ENCODE results near the gene SRRD.

The SRRD gene

GRCh38 chr22:26501996-26502395 is 18.3 kb downstream of the SRRD start:
- Histone ChIP-seq H3K9me2 (replicated peaks; ENCODE audit: insufficient read depth, low read length) (no peaks in the 10 kb centered on the region), H3K4me3 (ENCODE audit: insufficient read depth, low read length, poor library complexity, severe bottlenecking) (no peak overlapping the region), H3K27me3 (ENCODE audit: low read length) (no peaks in the 10 kb centered on the region), H2AFZ (ENCODE audit: low read depth, low read length, severe bottlenecking) (no peak overlapping the region), H3K9me3 (ENCODE audit: insufficient read depth, low read length) (no peaks in the 10 kb centered on the region), H4K20me1 (ENCODE audit: low read depth, low read length) (no peaks in the 10 kb centered on the region), H3K9ac (ENCODE audit: low read length) (no peak overlapping the region), H3K36me3 (ENCODE audit: low read length) (peaks cover 39% of the 10 kb centered on the region), H3K79me2 (ENCODE audit: insufficient read depth, low read length) (no peaks in the 10 kb centered on the region), H3F3A (ENCODE audit: insufficient read depth) (peaks cover 4% of the 10 kb centered on the region; the same call in 1 of the 2 replicates), H3K27ac (ENCODE audit: low read depth, low read length) (no peak overlapping the region), H3K4me2 (ENCODE audit: low read depth, low read length, poor library complexity, severe bottlenecking) (no peak overlapping the region)
- TF ChIP-seq, protein P1, sequence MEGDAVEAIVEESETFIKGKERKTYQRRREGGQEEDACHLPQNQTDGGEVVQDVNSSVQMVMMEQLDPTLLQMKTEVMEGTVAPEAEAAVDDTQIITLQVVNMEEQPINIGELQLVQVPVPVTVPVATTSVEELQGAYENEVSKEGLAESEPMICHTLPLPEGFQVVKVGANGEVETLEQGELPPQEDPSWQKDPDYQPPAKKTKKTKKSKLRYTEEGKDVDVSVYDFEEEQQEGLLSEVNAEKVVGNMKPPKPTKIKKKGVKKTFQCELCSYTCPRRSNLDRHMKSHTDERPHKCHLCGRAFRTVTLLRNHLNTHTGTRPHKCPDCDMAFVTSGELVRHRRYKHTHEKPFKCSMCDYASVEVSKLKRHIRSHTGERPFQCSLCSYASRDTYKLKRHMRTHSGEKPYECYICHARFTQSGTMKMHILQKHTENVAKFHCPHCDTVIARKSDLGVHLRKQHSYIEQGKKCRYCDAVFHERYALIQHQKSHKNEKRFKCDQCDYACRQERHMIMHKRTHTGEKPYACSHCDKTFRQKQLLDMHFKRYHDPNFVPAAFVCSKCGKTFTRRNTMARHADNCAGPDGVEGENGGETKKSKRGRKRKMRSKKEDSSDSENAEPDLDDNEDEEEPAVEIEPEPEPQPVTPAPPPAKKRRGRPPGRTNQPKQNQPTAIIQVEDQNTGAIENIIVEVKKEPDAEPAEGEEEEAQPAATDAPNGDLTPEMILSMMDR (IDR thresholded peaks at IDR 0.05; ENCODE audit: insufficient read depth, low read length, poor library complexity, severe bottlenecking) = no peak
- TF ChIP-seq EZH2phosphoT487 (conservative IDR thresholded peaks at IDR 0.05; ENCODE audit: low read length) = no peak

GRCh38 chr22:26502688-26503561 is 19.2 kb downstream of the SRRD start:
- Histone ChIP-seq H3K36me3 (ENCODE audit: low read length) (peaks cover 39% of the 10 kb centered on the region), H3K4me3 (ENCODE audit: insufficient read depth, low read length, poor library complexity, severe bottlenecking) (no peak overlapping the region), H3K9me3 (ENCODE audit: insufficient read depth, low read length) (no peaks in the 10 kb centered on the region), H4K20me1 (ENCODE audit: low read depth, low read length) (no peaks in the 10 kb centered on the region), H3K27ac (ENCODE audit: low read depth, low read length) (peak overlapping the region; percentile 49), H3F3A (ENCODE audit: insufficient read depth) (peaks cover 4% of the 10 kb centered on the region; the same call in 1 of the 2 replicates), H3K4me2 (ENCODE audit: low read depth, low read length, poor library complexity, severe bottlenecking) (peak overlapping the region; percentile 9), H2AFZ (ENCODE audit: low read depth, low read length, severe bottlenecking) (no peak overlapping the region), H3K79me2 (ENCODE audit: insufficient read depth, low read length) (no peaks in the 10 kb centered on the region), H3K9me2 (replicated peaks; ENCODE audit: insufficient read depth, low read length) (no peaks in the 10 kb centered on the region), H3K27me3 (ENCODE audit: low read length) (no peaks in the 10 kb centered on the region), H3K9ac (ENCODE audit: low read length) (peak overlapping the region; percentile 14; the same call in 1 of the 2 replicates)
- TF ChIP-seq EZH2phosphoT487 (conservative IDR thresholded peaks at IDR 0.05; ENCODE audit: low read length) = no peak
- TF ChIP-seq, protein P1 (IDR thresholded peaks at IDR 0.05; ENCODE audit: insufficient read depth, low read length, poor library complexity, severe bottlenecking) = peak; percentile 79

DNA sequence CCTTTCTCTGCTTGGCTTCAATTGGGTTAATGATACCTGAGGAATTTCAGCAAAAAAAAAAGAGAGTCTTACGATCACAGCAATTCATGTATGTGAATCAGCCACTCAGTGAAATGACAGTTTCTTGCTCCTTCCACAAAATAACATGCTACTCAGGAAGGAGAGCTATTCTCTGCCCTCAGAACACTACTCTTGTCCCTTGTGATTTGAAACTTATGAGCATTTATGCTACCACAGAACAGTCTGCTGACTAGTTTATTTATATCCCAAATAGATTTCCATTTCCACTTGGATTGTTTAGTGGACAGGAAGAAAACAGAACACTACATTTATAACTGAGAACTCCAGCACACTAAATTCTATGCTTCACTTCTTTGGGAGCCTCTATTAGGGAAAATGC is 20.1 kb downstream of the SRRD start:
- Histone ChIP-seq H2AFZ (ENCODE audit: low read depth, low read length, severe bottlenecking) (no peak overlapping the region), H3K79me2 (ENCODE audit: insufficient read depth, low read length) (no peaks in the 10 kb centered on the region), H3K9me3 (ENCODE audit: insufficient read depth, low read length) (no peaks in the 10 kb centered on the region), H3K4me3 (ENCODE audit: insufficient read depth, low read length, poor library complexity, severe bottlenecking) (no peak overlapping the region), H3K9ac (ENCODE audit: low read length) (no peak overlapping the region), H3K27ac (ENCODE audit: low read depth, low read length) (peak overlapping the region; percentile 49; the same call in 1 of the 2 replicates), H3F3A (ENCODE audit: insufficient read depth) (peaks cover 4% of the 10 kb centered on the region; the same call in 1 of the 2 replicates), H3K4me2 (ENCODE audit: low read depth, low read length, poor library complexity, severe bottlenecking) (no peak overlapping the region), H3K36me3 (ENCODE audit: low read length) (peaks cover 39% of the 10 kb centered on the region), H4K20me1 (ENCODE audit: low read depth, low read length) (no peaks in the 10 kb centered on the region), H3K9me2 (replicated peaks; ENCODE audit: insufficient read depth, low read length) (no peaks in the 10 kb centered on the region), H3K27me3 (ENCODE audit: low read length) (no peaks in the 10 kb centered on the region)
- TF ChIP-seq, protein P1 (IDR thresholded peaks at IDR 0.05; ENCODE audit: insufficient read depth, low read length, poor library complexity, severe bottlenecking) = no peak
- TF ChIP-seq EZH2phosphoT487 (conservative IDR thresholded peaks at IDR 0.05; ENCODE audit: low read length) = no peak

Measured in SU-DHL-6 (cell line).